ENCODE data around the gene TADA2A. TPM values are rescaled to one million over a fixed set of nuclear protein-coding genes. Genes with fewer than 3 reads are reported as not detected.
A peak's percentile ranks its signal among the peaks of the same experiment; 100 is the strongest.

TADA2A gene, protein sequence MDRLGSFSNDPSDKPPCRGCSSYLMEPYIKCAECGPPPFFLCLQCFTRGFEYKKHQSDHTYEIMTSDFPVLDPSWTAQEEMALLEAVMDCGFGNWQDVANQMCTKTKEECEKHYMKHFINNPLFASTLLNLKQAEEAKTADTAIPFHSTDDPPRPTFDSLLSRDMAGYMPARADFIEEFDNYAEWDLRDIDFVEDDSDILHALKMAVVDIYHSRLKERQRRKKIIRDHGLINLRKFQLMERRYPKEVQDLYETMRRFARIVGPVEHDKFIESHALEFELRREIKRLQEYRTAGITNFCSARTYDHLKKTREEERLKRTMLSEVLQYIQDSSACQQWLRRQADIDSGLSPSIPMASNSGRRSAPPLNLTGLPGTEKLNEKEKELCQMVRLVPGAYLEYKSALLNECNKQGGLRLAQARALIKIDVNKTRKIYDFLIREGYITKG
- total RNA-seq (20.6 and 24.0 TPM in 2 replicates), polyA plus RNA-seq (16.1 and 16.7 TPM in 2 replicates)

DNA sequence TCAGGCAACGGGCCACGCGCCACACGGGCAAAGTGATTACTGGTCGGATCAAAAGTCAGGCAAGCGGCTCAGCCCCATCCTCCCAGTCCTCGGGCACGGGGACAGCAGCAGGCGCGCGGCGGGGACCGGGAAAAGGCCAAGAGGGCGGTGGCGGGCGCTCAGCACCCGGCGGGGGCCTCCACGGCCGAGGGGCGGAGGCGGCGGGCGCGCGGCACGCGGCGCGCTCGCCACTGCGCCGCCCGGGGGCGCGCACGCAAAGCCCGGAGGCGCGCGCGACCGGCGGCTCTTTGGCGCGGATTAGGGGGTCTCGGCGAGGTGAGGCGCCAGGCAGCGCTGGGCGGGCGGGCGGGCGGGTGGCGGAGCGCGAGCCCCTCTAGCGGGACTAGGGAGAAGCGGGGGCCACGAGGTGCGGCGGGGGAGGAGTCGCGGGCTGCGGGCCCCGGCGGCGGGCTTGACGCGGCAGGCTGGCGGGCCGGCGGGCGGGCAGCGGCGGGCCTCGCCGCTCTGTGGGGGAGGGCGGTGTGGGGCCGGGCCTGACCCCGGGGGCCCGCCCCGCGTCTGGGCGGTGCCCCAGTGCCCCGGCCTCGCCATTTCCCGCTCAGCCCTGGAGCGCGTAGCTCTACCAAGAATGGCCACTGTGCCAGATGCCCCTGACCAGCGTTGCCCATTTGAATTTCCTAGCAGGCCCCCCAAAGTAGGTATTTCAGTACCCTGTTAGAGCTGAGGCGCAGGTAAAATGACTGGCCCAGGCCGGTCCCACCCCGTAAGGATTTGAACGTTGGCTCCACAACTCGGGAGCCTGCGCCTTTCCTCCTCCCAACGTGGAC is at the start of gene TADA2A, which contains the start of gene ACACA:
Gene TADA2A, plus strand, starts transcription at position 252 of the 827 bp plus-strand sequence. CDS start 4,480 bp downstream, outside the sequence.
Gene ACACA, minus strand, starts transcription at position 202 of the 827 bp plus-strand sequence. CDS start 537 bp downstream, outside the sequence.
- DNase-seq (ENCODE audit: low read depth in 1 of 2, low spot score in 1 of 2), result peak; percentile 85 to 86
- H3K27me3 ChIP-seq, result no peaks in the 10 kb centered on the region
- H3K27ac ChIP-seq, result peak within 1 kb of the TSS; percentile 77
- no peak for TF ChIP-seq CTCF (IDR thresholded peaks at IDR 0.05; ENCODE audit: low read depth, low read length)
- H3K4me3 ChIP-seq, result peak within 1 kb of the TSS; percentile 67
- H3K4me1 ChIP-seq (ENCODE audit: low read depth), result no peaks in the 10 kb centered on the region
- H3K9me3 ChIP-seq (ENCODE audit: low read depth), result no peaks in the 10 kb centered on the region
- peaks cover 5% of the 10 kb centered on the region for H3K36me3 ChIP-seq

GRCh38 chr17:37358098-37358829 is 48.4 kb upstream of the TADA2A start:
- peaks cover 5% of the 10 kb centered on the region for H3K36me3 ChIP-seq
- H3K27ac ChIP-seq, result peak overlapping the region; percentile 93
- peak; percentile 59 to 93 for DNase-seq (ENCODE audit: low read depth in 1 of 2, low spot score in 1 of 2)
- no peaks in the 10 kb centered on the region for H3K9me3 ChIP-seq (ENCODE audit: low read depth)
- peaks cover 23% of the 10 kb centered on the region for H3K4me1 ChIP-seq (ENCODE audit: low read depth)
- no peak for TF ChIP-seq CTCF (IDR thresholded peaks at IDR 0.05; ENCODE audit: low read depth, low read length)
- no peaks in the 10 kb centered on the region for H3K27me3 ChIP-seq
- H3K4me3 ChIP-seq, result peak overlapping the region; percentile 73

DNA sequence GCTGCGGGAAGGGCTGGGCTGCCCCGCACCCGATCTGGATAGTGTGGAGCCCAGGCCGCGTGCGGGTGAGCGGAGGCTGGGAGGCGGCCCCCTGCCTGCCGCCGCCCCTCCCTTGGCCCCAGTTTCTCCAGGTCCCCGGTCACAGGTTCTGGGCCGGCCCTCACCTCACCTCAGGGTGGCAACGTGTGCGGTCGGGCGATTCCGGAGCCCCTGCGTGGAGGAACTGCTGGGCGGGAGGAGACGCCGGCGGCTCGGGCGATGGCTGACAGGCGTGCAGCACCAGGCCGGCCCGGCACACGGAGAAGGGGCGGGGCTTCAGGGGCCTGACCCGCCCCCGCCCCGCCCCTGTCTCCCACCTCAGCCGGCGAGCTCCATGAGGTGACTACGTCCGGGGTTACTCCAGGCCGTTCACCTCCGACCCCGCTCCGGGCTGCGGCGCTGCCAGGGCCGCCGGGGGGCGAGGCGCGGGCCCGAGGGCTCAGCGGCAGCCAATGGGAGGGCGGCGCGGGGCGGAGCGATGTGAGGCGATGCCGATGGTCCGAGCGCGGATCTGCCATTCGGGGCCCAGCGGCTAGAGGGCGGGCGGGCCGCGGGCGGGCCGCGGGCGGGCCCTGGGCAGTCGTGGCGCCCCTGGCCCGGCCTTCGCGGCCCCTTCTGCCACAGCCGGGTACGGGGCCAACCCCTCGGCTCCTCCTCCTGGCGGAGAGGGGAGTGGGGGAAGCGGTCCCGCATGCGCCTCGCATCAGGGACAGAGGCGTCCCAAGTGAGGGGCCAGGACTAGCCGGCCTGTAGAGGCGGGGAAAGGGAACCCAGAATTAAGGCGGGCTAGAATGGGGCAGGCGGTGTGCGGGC is 47.6 kb upstream of the TADA2A start:
- H3K4me1 ChIP-seq (ENCODE audit: low read depth), result peaks cover 23% of the 10 kb centered on the region
- peak; percentile 98 to 99 for DNase-seq (ENCODE audit: low read depth in 1 of 2, low spot score in 1 of 2)
- H3K27ac ChIP-seq, result peak overlapping the region; percentile 93
- H3K4me3 ChIP-seq, result peak overlapping the region; percentile 73
- peaks cover 1% of the 10 kb centered on the region for H3K36me3 ChIP-seq
- no peak for TF ChIP-seq CTCF (IDR thresholded peaks at IDR 0.05; ENCODE audit: low read depth, low read length)
- H3K27me3 ChIP-seq, result no peaks in the 10 kb centered on the region
- no peaks in the 10 kb centered on the region for H3K9me3 ChIP-seq (ENCODE audit: low read depth)

GRCh38 chr17:37359682-37360188 is 47.0 kb upstream of the TADA2A start:
- TF ChIP-seq CTCF (IDR thresholded peaks at IDR 0.05; ENCODE audit: low read depth, low read length), result no peak
- H3K27ac ChIP-seq, result peak overlapping the region; percentile 82
- H3K4me3 ChIP-seq, result peak overlapping the region; percentile 14
- H3K27me3 ChIP-seq, result no peaks in the 10 kb centered on the region
- H3K9me3 ChIP-seq (ENCODE audit: low read depth), result no peaks in the 10 kb centered on the region
- no peaks in the 10 kb centered on the region for H3K36me3 ChIP-seq
- DNase-seq (ENCODE audit: low read depth in 1 of 2, low spot score in 1 of 2), result no peak
- H3K4me1 ChIP-seq (ENCODE audit: low read depth), result peaks cover 23% of the 10 kb centered on the region
